Measurements from ENCODE around the gene SEMA4D.
"Not testable (repeated sequence)": the region's sequence is repeated elsewhere in the genome, so short reads cannot be mapped to it uniquely, and the experiment has no call there.

The SEMA4D gene

GRCh38 chr9:89349607-89350006 lies 148.3 kb downstream of the SEMA4D start:
- no peaks in the 10 kb centered on the region for H3K27me3 ChIP-seq (ENCODE audit: control insufficient read depth, insufficient read depth, low read length)
- H3K27ac ChIP-seq: no peak overlapping the region
- H2AFZ ChIP-seq: no peak overlapping the region
- no peak overlapping the region for H3K9ac ChIP-seq
- H3K9me3 ChIP-seq (ENCODE audit: control insufficient read depth, low read length): no peaks in the 10 kb centered on the region
- H3K79me2 ChIP-seq: no peaks in the 10 kb centered on the region
- H3K4me3 ChIP-seq (ENCODE audit: low read depth, low read length): no peak overlapping the region
- no peak overlapping the region for H3K4me2 ChIP-seq (ENCODE audit: low read length)
- H3K36me3 ChIP-seq (ENCODE audit: control insufficient read depth, insufficient read depth, low read length): no peaks in the 10 kb centered on the region
- TF ChIP-seq CTCF (IDR thresholded peaks at IDR 0.05): no peak
- H3K4me1 ChIP-seq: peaks cover 3% of the 10 kb centered on the region

GRCh38 chr9:89347651-89348050 lies 150.3 kb downstream of the SEMA4D start:
- Histone ChIP-seq H3K79me2 (no peaks in the 10 kb centered on the region), H3K4me3 (ENCODE audit: low read depth, low read length) (no peak overlapping the region), H3K9ac (no peak overlapping the region), H3K27ac (no peak overlapping the region), H3K4me1 (peaks cover 3% of the 10 kb centered on the region), H3K36me3 (ENCODE audit: control insufficient read depth, insufficient read depth, low read length) (no peaks in the 10 kb centered on the region), H3K4me2 (ENCODE audit: low read length) (no peak overlapping the region), H3K27me3 (ENCODE audit: control insufficient read depth, insufficient read depth, low read length) (no peaks in the 10 kb centered on the region), H3K9me3 (ENCODE audit: control insufficient read depth, low read length) (no peaks in the 10 kb centered on the region), H2AFZ (no peak overlapping the region)
- no peak for TF ChIP-seq CTCF (IDR thresholded peaks at IDR 0.05)

GRCh38 chr9:89346696-89347095 lies 151.2 kb downstream of the SEMA4D start:
- no peaks in the 10 kb centered on the region for H3K9me3 ChIP-seq (ENCODE audit: control insufficient read depth, low read length)
- H3K9ac ChIP-seq: no peak overlapping the region
- H3K27ac ChIP-seq: no peak overlapping the region
- H2AFZ ChIP-seq: no peak overlapping the region
- H3K36me3 ChIP-seq (ENCODE audit: control insufficient read depth, insufficient read depth, low read length): no peaks in the 10 kb centered on the region
- H3K4me2 ChIP-seq (ENCODE audit: low read length): no peak overlapping the region
- H3K79me2 ChIP-seq: no peaks in the 10 kb centered on the region
- no peak for TF ChIP-seq CTCF (IDR thresholded peaks at IDR 0.05)
- H3K4me3 ChIP-seq (ENCODE audit: low read depth, low read length): no peak overlapping the region
- no peaks in the 10 kb centered on the region for H3K27me3 ChIP-seq (ENCODE audit: control insufficient read depth, insufficient read depth, low read length)
- peaks cover 1% of the 10 kb centered on the region for H3K4me1 ChIP-seq

GRCh38 chr9:89345476-89345875 lies 152.4 kb downstream of the SEMA4D start:
- H3K4me3 ChIP-seq (ENCODE audit: low read depth, low read length): no peak overlapping the region
- no peak overlapping the region for H3K9ac ChIP-seq
- no peaks in the 10 kb centered on the region for H3K79me2 ChIP-seq
- no peaks in the 10 kb centered on the region for H3K27me3 ChIP-seq (ENCODE audit: control insufficient read depth, insufficient read depth, low read length)
- H3K4me1 ChIP-seq: no peaks in the 10 kb centered on the region
- no peaks in the 10 kb centered on the region for H3K9me3 ChIP-seq (ENCODE audit: control insufficient read depth, low read length)
- no peaks in the 10 kb centered on the region for H3K36me3 ChIP-seq (ENCODE audit: control insufficient read depth, insufficient read depth, low read length)
- no peak for TF ChIP-seq CTCF (IDR thresholded peaks at IDR 0.05)
- no peak overlapping the region for H3K27ac ChIP-seq
- H3K4me2 ChIP-seq (ENCODE audit: low read length): no peak overlapping the region
- no peak overlapping the region for H2AFZ ChIP-seq

- not testable (repeated sequence) for H3K9me3 ChIP-seq (ENCODE audit: control insufficient read depth, low read length); H3K27ac ChIP-seq; H3K4me2 ChIP-seq (ENCODE audit: low read length); H3K36me3 ChIP-seq (ENCODE audit: control insufficient read depth, insufficient read depth, low read length); H3K9ac ChIP-seq; H3K27me3 ChIP-seq (ENCODE audit: control insufficient read depth, insufficient read depth, low read length); H3K79me2 ChIP-seq; H2AFZ ChIP-seq; H3K4me3 ChIP-seq (ENCODE audit: low read depth, low read length); H3K4me1 ChIP-seq
Measured at GRCh38 chr9:89343812-89344211, 154.1 kb downstream of the SEMA4D start.

All from parathyroid adenoma (tissue), 2 donors.